ENCODE data around the gene FAM83G.

Gene FAM83G

DNA sequence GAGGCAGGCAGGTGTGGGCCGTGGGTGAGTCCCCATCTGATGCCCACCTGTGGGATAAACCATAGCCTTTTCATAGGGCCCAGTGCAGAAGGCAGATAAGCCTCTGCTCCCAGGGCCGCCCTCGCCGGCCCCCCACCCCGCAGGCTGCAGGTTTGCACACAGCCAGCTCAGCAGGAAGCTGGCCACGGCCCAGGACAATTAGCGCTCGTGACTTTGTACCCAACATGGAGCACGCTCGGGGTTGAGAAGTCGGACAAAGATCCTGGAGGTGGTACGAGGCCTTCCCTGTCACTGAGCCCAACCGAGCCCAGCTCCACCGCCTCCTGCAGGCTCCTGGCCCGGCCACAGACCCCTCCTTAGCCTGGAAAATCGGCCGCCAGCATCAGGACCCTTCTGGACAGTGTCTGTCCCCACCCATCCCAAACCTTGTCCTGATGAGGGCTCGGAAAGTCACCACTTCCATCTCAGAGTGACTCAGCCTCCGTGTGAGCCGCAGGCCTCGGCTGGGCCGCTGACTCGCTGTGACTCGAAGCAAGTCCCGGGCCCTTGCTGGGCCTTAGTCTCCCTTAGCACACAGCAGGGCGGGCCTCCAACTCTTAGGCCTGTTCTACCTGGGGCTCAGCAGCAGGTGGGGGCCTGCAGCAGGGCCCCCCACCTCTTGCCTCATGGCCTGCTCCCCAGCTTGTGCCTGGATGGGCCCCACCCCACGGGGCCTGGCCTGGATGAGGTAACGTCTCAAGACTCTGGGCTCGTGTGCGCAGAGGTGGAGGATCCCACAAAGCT is 22.7 kb downstream of the FAM83G start (continued):
- no peak for TF ChIP-seq ZNF211 (tag by site-specific recombination; IDR thresholded peaks at IDR 0.05; ENCODE audit: low read depth)
- no peak for TF ChIP-seq ZBTB1 (tag by site-specific recombination; IDR thresholded peaks at IDR 0.05)
- TF ChIP-seq SP7 (tag by site-specific recombination; IDR thresholded peaks at IDR 0.05): peak; percentile 67
- TF ChIP-seq ZNF777 (tag by site-specific recombination; IDR thresholded peaks at IDR 0.05; ENCODE audit: borderline replicate concordance): no peak
- no peak for TF ChIP-seq ZNF426 (tag by site-specific recombination; IDR thresholded peaks at IDR 0.05)
- TF ChIP-seq ZNF132 (tag by site-specific recombination; IDR thresholded peaks at IDR 0.05; ENCODE audit: borderline replicate concordance): no peak
- no peak for TF ChIP-seq ZNF843 (tag by site-specific recombination; IDR thresholded peaks at IDR 0.05)
- no peak for TF ChIP-seq ZNF785 (tag by site-specific recombination; IDR thresholded peaks at IDR 0.05)
- TF ChIP-seq MZF1 (tag by site-specific recombination; IDR thresholded peaks at IDR 0.05; ENCODE audit: borderline replicate concordance): no peak
- 0 out of 2 replicates have a peak, but pooled peaks have one; percentile 28 for TF ChIP-seq ZNF623 (tag by site-specific recombination; IDR thresholded peaks at IDR 0.05)
- TF ChIP-seq ZNF155 (tag by site-specific recombination; IDR thresholded peaks at IDR 0.05): no peak
- TF ChIP-seq, protein P1, sequence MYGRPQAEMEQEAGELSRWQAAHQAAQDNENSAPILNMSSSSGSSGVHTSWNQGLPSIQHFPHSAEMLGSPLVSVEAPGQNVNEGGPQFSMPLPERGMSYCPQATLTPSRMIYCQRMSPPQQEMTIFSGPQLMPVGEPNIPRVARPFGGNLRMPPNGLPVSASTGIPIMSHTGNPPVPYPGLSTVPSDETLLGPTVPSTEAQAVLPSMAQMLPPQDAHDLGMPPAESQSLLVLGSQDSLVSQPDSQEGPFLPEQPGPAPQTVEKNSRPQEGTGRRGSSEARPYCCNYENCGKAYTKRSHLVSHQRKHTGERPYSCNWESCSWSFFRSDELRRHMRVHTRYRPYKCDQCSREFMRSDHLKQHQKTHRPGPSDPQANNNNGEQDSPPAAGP (tag by site-specific recombination; IDR thresholded peaks at IDR 0.05): 0 out of 2 replicates have a peak, but pooled peaks have one; percentile 18
- TF ChIP-seq, protein P2, sequence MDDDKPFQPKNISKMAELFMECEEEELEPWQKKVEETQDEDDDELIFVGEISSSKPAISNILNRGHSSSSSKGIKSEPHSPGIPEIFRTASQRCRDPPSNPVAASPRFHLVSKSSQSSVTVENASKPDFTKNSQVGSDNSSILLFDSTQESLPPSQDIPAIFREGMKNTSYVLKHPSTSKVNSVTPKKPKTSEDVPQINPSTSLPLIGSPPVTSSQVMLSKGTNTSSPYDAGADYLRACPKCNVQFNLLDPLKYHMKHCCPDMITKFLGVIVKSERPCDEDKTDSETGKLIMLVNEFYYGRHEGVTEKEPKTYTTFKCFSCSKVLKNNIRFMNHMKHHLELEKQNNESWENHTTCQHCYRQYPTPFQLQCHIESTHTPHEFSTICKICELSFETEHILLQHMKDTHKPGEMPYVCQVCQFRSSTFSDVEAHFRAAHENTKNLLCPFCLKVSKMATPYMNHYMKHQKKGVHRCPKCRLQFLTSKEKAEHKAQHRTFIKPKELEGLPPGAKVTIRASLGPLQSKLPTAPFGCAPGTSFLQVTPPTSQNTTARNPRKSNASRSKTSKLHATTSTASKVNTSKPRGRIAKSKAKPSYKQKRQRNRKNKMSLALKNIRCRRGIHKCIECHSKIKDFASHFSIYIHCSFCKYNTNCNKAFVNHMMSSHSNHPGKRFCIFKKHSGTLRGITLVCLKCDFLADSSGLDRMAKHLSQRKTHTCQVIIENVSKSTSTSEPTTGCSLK (tag by site-specific recombination; IDR thresholded peaks at IDR 0.05): no peak
- TF ChIP-seq, protein P3, sequence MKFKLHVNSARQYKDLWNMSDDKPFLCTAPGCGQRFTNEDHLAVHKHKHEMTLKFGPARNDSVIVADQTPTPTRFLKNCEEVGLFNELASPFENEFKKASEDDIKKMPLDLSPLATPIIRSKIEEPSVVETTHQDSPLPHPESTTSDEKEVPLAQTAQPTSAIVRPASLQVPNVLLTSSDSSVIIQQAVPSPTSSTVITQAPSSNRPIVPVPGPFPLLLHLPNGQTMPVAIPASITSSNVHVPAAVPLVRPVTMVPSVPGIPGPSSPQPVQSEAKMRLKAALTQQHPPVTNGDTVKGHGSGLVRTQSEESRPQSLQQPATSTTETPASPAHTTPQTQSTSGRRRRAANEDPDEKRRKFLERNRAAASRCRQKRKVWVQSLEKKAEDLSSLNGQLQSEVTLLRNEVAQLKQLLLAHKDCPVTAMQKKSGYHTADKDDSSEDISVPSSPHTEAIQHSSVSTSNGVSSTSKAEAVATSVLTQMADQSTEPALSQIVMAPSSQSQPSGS (tag by site-specific recombination; IDR thresholded peaks at IDR 0.05; ENCODE audit: low read depth): no peak
- no peak; the same call in none of the 2 replicates for TF ChIP-seq ZNF366 (tag by site-specific recombination; conservative IDR thresholded peaks at IDR 0.05)
- TF ChIP-seq, protein P4, sequence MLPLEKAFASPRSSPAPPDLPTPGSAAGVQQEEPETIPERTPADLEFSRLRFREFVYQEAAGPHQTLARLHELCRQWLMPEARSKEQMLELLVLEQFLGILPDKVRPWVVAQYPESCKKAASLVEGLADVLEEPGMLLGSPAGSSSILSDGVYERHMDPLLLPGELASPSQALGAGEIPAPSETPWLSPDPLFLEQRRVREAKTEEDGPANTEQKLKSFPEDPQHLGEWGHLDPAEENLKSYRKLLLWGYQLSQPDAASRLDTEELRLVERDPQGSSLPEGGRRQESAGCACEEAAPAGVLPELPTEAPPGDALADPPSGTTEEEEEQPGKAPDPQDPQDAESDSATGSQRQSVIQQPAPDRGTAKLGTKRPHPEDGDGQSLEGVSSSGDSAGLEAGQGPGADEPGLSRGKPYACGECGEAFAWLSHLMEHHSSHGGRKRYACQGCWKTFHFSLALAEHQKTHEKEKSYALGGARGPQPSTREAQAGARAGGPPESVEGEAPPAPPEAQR (tag by site-specific recombination; IDR thresholded peaks at IDR 0.05): no peak
- TF ChIP-seq ZNF404 (tag by site-specific recombination; IDR thresholded peaks at IDR 0.05): no peak
- TF ChIP-seq, protein P5, sequence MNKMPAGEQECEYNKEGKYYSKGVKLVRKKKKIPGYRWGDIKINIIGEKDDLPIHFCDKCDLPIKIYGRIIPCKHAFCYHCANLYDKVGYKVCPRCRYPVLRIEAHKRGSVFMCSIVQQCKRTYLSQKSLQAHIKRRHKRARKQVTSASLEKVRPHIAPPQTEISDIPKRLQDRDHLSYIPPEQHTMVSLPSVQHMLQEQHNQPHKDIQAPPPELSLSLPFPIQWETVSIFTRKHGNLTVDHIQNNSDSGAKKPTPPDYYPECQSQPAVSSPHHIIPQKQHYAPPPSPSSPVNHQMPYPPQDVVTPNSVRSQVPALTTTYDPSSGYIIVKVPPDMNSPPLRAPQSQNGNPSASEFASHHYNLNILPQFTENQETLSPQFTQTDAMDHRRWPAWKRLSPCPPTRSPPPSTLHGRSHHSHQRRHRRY (tag by site-specific recombination; IDR thresholded peaks at IDR 0.05): no peak
- TF ChIP-seq ZNF214 (tag by site-specific recombination; IDR thresholded peaks at IDR 0.05; ENCODE audit: borderline replicate concordance): no peak
- no peak for TF ChIP-seq ZNF175 (tag by site-specific recombination; IDR thresholded peaks at IDR 0.05)
- peak; percentile 63; the same call in 1 of the 2 replicates for TF ChIP-seq TRIM28 (IDR thresholded peaks at IDR 0.05; ENCODE audit: borderline replicate concordance, low read length)
- peak; percentile 77 for TF ChIP-seq ZBTB17 (tag by site-specific recombination; IDR thresholded peaks at IDR 0.05)
- no peak for TF ChIP-seq ZNF530 (tag by site-specific recombination; IDR thresholded peaks at IDR 0.05; ENCODE audit: low read depth)
- TF ChIP-seq, protein P6, sequence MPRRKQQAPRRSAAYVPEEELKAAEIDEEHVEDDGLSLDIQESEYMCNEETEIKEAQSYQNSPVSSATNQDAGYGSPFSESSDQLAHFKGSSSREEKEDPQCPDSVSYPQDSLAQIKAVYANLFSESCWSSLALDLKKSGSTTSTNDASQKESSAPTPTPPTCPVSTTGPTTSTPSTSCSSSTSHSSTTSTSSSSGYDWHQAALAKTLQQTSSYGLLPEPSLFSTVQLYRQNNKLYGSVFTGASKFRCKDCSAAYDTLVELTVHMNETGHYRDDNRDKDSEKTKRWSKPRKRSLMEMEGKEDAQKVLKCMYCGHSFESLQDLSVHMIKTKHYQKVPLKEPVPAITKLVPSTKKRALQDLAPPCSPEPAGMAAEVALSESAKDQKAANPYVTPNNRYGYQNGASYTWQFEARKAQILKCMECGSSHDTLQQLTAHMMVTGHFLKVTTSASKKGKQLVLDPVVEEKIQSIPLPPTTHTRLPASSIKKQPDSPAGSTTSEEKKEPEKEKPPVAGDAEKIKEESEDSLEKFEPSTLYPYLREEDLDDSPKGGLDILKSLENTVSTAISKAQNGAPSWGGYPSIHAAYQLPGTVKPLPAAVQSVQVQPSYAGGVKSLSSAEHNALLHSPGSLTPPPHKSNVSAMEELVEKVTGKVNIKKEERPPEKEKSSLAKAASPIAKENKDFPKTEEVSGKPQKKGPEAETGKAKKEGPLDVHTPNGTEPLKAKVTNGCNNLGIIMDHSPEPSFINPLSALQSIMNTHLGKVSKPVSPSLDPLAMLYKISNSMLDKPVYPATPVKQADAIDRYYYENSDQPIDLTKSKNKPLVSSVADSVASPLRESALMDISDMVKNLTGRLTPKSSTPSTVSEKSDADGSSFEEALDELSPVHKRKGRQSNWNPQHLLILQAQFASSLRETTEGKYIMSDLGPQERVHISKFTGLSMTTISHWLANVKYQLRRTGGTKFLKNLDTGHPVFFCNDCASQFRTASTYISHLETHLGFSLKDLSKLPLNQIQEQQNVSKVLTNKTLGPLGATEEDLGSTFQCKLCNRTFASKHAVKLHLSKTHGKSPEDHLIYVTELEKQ (tag by site-specific recombination; IDR thresholded peaks at IDR 0.05; ENCODE audit: borderline replicate concordance): 0 out of 2 replicates have a peak, but pooled peaks have one; percentile 14
- TF ChIP-seq, protein P7, sequence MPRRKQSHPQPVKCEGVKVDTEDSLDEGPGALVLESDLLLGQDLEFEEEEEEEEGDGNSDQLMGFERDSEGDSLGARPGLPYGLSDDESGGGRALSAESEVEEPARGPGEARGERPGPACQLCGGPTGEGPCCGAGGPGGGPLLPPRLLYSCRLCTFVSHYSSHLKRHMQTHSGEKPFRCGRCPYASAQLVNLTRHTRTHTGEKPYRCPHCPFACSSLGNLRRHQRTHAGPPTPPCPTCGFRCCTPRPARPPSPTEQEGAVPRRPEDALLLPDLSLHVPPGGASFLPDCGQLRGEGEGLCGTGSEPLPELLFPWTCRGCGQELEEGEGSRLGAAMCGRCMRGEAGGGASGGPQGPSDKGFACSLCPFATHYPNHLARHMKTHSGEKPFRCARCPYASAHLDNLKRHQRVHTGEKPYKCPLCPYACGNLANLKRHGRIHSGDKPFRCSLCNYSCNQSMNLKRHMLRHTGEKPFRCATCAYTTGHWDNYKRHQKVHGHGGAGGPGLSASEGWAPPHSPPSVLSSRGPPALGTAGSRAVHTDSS (tag by site-specific recombination; IDR thresholded peaks at IDR 0.05): no peak
- TF ChIP-seq ZNF274 (IDR thresholded peaks at IDR 0.05; ENCODE audit: low read length): no peak
- TF ChIP-seq ZNF274 (tag by site-specific recombination; IDR thresholded peaks at IDR 0.05; ENCODE audit: borderline replicate concordance): no peak
